Subcutaneous adipose tissue (tissue), 4 donors: ENCODE data around the gene WLS. TPM values are rescaled to one million over a fixed set of nuclear protein-coding genes. Genes with fewer than 3 reads are reported as not detected.

Source experiments
- CTCF ChIP-seq: fragments of 450-650 bp; IDR thresholded peaks from one replicate; pipeline ENCODE4 v1.5.1; 2016; ENCODE audit warnings: low read depth, mild to moderate bottlenecking, control low read depth, antibody characterized with exemption, moderate library complexity
- total RNA-seq, 4 donors: library from RNA; depleted of rRNA; stranded (reverse); fragments of >200 nt; gene quantifications; one replicate each; pipeline ENCODE4 v1.1.0, GENCODE V29; 2016

Gene WLS
- total RNA-seq, 4 donors from 2014 or later, result 44.7 to 58.3 (median 51.5) TPM

- TF ChIP-seq CTCF, result no peak
Measured at GRCh38 chr1:68217060-68217554, 15.2 kb downstream of the WLS start.

GRCh38 chr1:68216089-68216772 lies 16.1 kb downstream of the WLS start:
- no peak for TF ChIP-seq CTCF

- no peak for TF ChIP-seq CTCF
Measured at GRCh38 chr1:68213843-68214242, 18.5 kb downstream of the WLS start.

GRCh38 chr1:68211761-68212380 lies 20.5 kb downstream of the WLS start:
- no peak for TF ChIP-seq CTCF

- no peak for TF ChIP-seq CTCF
Measured at GRCh38 chr1:68210829-68211228, 21.5 kb downstream of the WLS start.

- no peak for TF ChIP-seq CTCF
Measured at GRCh38 chr1:68210027-68210426, 22.3 kb downstream of the WLS start.

GRCh38 chr1:68206848-68207689 lies 25.3 kb downstream of the WLS start:
- TF ChIP-seq CTCF, result no peak
